Esophagus squamous epithelium (tissue), 5 donors: ENCODE measurements around the gene FAM13B. TPM values are rescaled to one million over a fixed set of nuclear protein-coding genes. Genes with fewer than 3 reads are reported as not detected.

ENCODE experiments used
- DNase-seq: peaks from one replicate; lab custom pipeline; 2025; lab: John Stamatoyannopoulos, UW
- H3K27ac ChIP-seq, 4 donors: fragments of 200-600 bp; sonication (generic); one replicate each; pipeline ENCODE4 v1.5.1; 2016 to 2019; ENCODE audit warnings: mild to moderate bottlenecking in 1 of 4
- H3K27me3 ChIP-seq, 4 donors: fragments of 200-600 bp; sonication (generic); 1 replicate in 3 of 4; 2 replicates in 1 of 4; pipeline versions ENCODE4 v1.5.1 to v1.6.0; 2017 to 2021; ENCODE audit warnings: antibody characterized with exemption in 1 of 4
- H3K36me3 ChIP-seq, 3 donors: fragments of 200-600 bp; sonication (generic); one replicate each; pipeline ENCODE4 v1.5.1; 2016 to 2019
- H3K4me1 ChIP-seq, 3 donors: fragments of 200-600 bp; sonication (generic); one replicate each; pipeline ENCODE4 v1.5.1; 2017 to 2019
- H3K4me3 ChIP-seq, 4 donors: fragments of 200-600 bp; sonication (generic); 1 replicate in 3 of 4; 2 replicates in 1 of 4; pipeline ENCODE4 v1.5.1; 2016 to 2019; ENCODE audit warnings: mild to moderate bottlenecking in 2 of 4, moderate library complexity in 1 of 4
- H3K9me3 ChIP-seq, 3 donors: fragments of 200-600 bp; sonication (generic); one replicate each; pipeline ENCODE4 v1.5.1; 2016 to 2019
- POLR2A ChIP-seq, 4 donors: fragments of 450-650 bp; IDR thresholded peaks; one replicate each; pipeline ENCODE4 v1.6.1; 2017; ENCODE audit warnings: antibody characterized with exemption in 4 of 4, mild to moderate bottlenecking in 4 of 4, moderate library complexity in 3 of 4
- WGBS, 2 donors: methylation state at CpG; one replicate each; pipeline ENCODE4 v1.1.5; 2018; 5-methylcytosine and 5-hydroxymethylcytosine counted together
- intact Hi-C: fragments of 100-400 bp; cut with DNase I; formaldehyde crosslinking; loops from one replicate; pipeline ENCODE4 v1.15.0; 2022
- total RNA-seq, 4 donors: library from RNA; depleted of rRNA; stranded (reverse); fragments of >200 nt; gene quantifications; one replicate each; pipeline ENCODE4 v1.1.0, GENCODE V29; 2016
- TF ChIP-seq, protein P1 (sequence below), 6 experiments: fragments of 450-650 bp in 4 of 6; fragments of 200-600 bp in 2 of 6; sonication (generic) in 2 of 6; IDR thresholded peaks; one replicate each; pipeline ENCODE4 v1.5.1; 2016 to 2019; ENCODE audit warnings: antibody characterized with exemption in 6 of 6, mild to moderate bottlenecking in 4 of 6, moderate library complexity in 4 of 6
- donor health status: DM: yes; HTN: yes; CAD: no.

FAM13B gene
- total RNA-seq, 4 donors from 2014 or later: 12.2 to 46.0 (median 13.9) TPM

GRCh38 chr5:138037907-138038633 is 5.2 kb upstream of the FAM13B start:
- TF ChIP-seq POLR2A (IDR thresholded peaks at IDR 0.05): no peak
- 73 to 96% methylated on average over 1 of the region's 1 CpG for WGBS, 2 donors
- Histone ChIP-seq H3K4me3 (no peak overlapping the region), H3K27me3 (no peaks in the 10 kb centered on the region), H3K4me1 (peaks cover 0 to 17% (median 6%) of the 10 kb centered on the region in 3 donors), H3K27ac (no peak overlapping the region), H3K36me3 (no peaks in the 10 kb centered on the region), H3K9me3 (no peaks in the 10 kb centered on the region)
- no peak for DNase-seq
- intact Hi-C loops: no loop called here

GRCh38 chr5:138037271-138037670 is 4.4 kb upstream of the FAM13B start:
- TF ChIP-seq POLR2A (IDR thresholded peaks at IDR 0.05): no peak
- TF ChIP-seq, protein P1, sequence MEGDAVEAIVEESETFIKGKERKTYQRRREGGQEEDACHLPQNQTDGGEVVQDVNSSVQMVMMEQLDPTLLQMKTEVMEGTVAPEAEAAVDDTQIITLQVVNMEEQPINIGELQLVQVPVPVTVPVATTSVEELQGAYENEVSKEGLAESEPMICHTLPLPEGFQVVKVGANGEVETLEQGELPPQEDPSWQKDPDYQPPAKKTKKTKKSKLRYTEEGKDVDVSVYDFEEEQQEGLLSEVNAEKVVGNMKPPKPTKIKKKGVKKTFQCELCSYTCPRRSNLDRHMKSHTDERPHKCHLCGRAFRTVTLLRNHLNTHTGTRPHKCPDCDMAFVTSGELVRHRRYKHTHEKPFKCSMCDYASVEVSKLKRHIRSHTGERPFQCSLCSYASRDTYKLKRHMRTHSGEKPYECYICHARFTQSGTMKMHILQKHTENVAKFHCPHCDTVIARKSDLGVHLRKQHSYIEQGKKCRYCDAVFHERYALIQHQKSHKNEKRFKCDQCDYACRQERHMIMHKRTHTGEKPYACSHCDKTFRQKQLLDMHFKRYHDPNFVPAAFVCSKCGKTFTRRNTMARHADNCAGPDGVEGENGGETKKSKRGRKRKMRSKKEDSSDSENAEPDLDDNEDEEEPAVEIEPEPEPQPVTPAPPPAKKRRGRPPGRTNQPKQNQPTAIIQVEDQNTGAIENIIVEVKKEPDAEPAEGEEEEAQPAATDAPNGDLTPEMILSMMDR (IDR thresholded peaks at IDR 0.05): no peak
- DNase-seq: no peak
- Histone ChIP-seq H3K36me3 (no peaks in the 10 kb centered on the region), H3K27ac (no peak overlapping the region), H3K4me1 (peaks cover 0 to 17% (median 6%) of the 10 kb centered on the region in 3 donors), H3K4me3 (no peak overlapping the region), H3K9me3 (no peaks in the 10 kb centered on the region), H3K27me3 (no peaks in the 10 kb centered on the region)
- intact Hi-C loops: no loop called here

DNA sequence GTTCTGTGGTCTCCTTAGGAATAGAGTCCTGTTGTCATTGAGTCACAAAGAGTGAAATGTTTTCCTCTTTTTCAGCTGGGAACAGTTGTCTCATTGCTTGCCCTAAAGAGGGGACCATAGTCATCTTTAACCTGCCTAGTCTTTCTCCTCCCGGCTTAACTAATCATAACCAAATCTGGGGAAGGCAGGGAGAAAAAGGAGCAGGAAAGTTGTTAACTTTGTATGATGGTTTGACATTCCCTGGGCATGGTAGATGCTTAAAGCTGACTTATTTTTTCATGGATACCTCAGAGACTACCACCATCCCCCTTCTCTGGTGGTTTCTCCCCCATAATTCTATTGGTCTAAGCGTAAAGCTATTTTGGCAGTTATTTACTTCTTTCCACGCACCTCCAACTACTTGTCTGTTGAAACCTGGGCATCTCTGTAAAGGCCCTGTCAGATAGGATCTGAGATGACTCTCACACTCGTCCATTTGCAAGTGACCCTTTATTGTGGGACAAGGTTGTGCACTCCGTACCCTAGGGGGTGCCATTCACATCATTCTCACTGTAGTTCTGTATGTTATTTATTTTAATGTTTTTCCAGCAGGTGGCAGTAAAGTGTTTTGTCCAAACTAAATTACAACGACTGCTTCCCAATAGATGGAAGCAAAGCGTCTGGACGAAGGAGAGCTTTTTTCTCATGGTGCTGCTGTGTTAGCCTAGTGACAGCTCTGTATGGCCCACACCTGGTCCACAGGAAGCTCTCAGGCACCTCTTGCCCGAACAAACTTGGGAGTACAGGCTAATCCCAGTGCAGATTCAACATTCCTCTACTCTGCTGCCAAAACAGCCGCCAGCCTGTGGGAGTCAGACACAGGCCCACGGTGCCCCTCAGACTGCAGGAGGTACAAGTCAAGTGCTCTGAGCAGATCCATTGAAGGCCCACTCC is 3.0 kb upstream of the FAM13B start:
- no peak for TF ChIP-seq POLR2A (IDR thresholded peaks at IDR 0.05)
- TF ChIP-seq, protein P1 (IDR thresholded peaks at IDR 0.05): peak; percentile 71 to 85 (median 76)
- peak; percentile 3 for DNase-seq
- WGBS, 2 donors: 20 to 29% methylated on average over 9 to 10 of the region's 11 CpGs
- peak overlapping the region in 3 of 4 donors; percentile 34 to 66 (median 55) for H3K27ac ChIP-seq
- H3K36me3 ChIP-seq: no peaks in the 10 kb centered on the region
- H3K9me3 ChIP-seq: no peaks in the 10 kb centered on the region
- H3K4me1 ChIP-seq: peaks cover 9 to 30% (median 16%) of the 10 kb centered on the region in 3 donors
- intact Hi-C loops: no loop called here
- no peak overlapping the region for H3K4me3 ChIP-seq
- no peaks in the 10 kb centered on the region for H3K27me3 ChIP-seq

GRCh38 chr5:138033907-138034306 is 1.0 kb upstream of the FAM13B start:
- Histone ChIP-seq H3K36me3 (no peaks in the 10 kb centered on the region), H3K4me3 (peak overlapping the region in 2 of 4 donors; percentile 90 to 100), H3K27ac (peak overlapping the region in 3 of 4 donors; percentile 98 to 100 (median 99)), H3K4me1 (peaks cover 9 to 49% (median 33%) of the 10 kb centered on the region in 3 donors), H3K9me3 (no peaks in the 10 kb centered on the region), H3K27me3 (no peaks in the 10 kb centered on the region)
- DNase-seq: no peak
- intact Hi-C loops: no loop called here
- no peak for TF ChIP-seq POLR2A (IDR thresholded peaks at IDR 0.05)
- TF ChIP-seq, protein P1 (IDR thresholded peaks at IDR 0.05): no peak
- 33 to 72% methylated on average over 2 of the region's 2 CpGs for WGBS, 2 donors

GRCh38 chr5:138033386-138033808 is 518 bp upstream of the FAM13B start:
- no peaks in the 10 kb centered on the region for H3K9me3 ChIP-seq
- H3K4me3 ChIP-seq: peak overlapping the region; percentile 85 to 100 (median 94)
- intact Hi-C loops: no loop called here
- no peak for TF ChIP-seq POLR2A (IDR thresholded peaks at IDR 0.05)
- TF ChIP-seq, protein P1 (IDR thresholded peaks at IDR 0.05): no peak
- no peak for DNase-seq
- peak overlapping the region; percentile 98 to 100 (median 100) for H3K27ac ChIP-seq
- peaks cover 9 to 54% (median 33%) of the 10 kb centered on the region in 3 donors for H3K4me1 ChIP-seq
- H3K27me3 ChIP-seq: no peaks in the 10 kb centered on the region
- H3K36me3 ChIP-seq: no peaks in the 10 kb centered on the region
- 2 to 3% methylated on average over 10 to 14 of the region's 15 CpGs for WGBS, 2 donors
